Colon (tissue), 2 donors: ENCODE measurements around the gene DCLRE1B.

Experiments used
- FAIRE-seq: peaks from 2 replicates; lab custom pipeline; 2012; peaks lifted over from hg19 to GRCh38; lab: Jason Lieb, UNC
- donor health status: control.
- donor health status: control.

DCLRE1B gene

DNA sequence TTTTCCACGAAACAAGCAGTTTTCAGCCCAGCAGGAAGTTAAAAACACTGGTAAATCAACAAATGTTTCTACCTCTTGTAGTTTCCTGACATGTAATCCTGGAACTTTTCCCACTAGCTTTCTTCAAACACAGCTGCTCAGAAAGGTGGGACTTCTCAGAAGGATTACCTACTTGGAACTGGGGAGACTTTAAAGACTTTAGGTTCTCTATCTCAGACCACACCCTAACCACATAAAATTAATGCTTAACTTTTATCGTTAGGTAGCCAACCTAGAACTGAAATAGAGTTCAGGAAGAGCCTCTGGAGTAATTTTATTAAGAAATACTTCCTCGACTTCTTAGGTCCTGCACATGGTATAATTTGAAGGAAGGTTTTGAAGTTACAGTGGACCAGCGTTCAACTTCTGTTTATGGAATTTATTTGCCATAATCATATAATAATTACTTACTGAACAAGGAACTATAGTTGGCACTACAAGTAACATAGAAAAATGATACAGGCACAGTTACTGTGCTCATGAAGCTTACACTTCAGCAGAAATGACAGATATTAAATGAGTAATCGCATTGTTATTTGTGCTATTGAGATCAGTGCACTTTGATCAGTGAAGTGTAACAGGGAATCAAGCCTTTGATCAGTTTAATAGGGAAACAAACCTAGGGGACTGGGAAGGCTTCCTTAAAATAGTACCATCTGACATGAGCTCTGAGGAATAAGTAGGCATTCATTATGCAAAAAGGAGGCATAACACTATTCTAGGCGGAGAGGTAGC is 17.5 kb upstream of the DCLRE1B start, which contains the start of gene BCL2L15:
TSS of gene BCL2L15 (minus strand) at position 180 of the 774 bp plus-strand sequence. CDS start 206 bp downstream, outside the sequence.
- no peak for FAIRE-seq

DNA sequence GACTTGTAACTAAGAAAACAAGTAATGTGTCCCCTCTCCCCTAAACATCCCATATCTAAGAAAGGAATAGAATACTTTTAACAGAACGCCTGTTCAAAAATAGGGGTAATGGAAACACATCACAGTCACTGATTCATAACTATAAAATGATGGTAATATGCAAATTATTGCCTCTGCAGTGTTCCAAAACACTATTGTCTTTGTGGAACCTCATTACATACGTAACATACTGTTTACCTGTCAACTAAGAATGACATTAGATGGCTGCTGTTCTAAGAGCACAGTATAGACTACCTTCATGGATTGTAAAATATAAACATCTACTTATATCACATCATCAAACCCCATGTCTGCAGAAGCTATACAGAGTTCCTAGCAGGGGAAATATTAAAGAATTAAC is 14.3 kb upstream of the DCLRE1B start:
- no peak for FAIRE-seq

DNA sequence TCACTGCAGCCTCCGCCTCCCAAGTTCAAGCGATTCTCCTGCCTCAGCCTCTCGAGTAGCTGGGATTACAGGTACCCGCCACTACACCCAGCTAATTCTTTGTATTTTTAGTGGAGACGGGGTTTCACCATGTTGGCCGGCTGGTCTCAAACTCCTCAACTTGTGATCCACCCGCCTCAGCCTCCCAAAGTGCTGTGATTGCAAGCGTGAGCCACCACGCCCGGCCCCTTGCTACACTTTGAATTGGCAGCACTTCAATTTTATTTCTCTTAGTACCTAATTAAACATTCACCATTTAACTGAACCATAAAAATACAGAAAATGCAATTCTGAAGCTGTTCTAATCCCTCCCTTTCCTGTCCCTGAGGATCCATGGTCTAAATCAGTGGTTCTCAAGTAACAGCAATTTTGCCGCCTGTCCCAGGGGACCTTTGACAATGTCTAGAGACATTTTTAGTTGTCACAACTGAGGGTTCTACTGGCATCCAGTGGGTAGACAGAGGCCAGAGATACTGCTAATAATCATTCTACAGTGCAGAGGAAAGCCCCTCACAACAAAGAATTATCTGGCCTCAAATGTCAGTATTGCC is 13.4 kb upstream of the DCLRE1B start:
- FAIRE-seq, result no peak

DNA sequence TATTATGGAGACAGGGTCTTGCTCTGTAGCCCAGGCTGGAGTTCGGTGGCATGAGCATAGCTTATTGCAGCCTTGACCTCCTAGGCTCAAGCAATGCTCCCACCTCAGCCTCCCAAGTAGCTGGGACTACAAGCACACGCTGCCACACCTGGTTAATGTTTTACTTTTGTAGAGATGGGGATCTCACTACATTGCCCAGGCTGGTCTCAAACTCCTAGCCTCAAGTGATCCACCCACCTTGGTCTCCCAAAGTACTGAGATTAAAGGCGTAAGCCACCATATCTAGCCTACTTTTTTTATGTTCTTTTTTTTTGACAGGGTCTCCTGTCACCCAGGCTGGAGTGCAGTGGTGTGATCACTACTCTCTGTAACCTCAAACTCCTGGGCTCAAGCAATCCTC is 11.9 kb upstream of the DCLRE1B start:
- no peak for FAIRE-seq

DNA sequence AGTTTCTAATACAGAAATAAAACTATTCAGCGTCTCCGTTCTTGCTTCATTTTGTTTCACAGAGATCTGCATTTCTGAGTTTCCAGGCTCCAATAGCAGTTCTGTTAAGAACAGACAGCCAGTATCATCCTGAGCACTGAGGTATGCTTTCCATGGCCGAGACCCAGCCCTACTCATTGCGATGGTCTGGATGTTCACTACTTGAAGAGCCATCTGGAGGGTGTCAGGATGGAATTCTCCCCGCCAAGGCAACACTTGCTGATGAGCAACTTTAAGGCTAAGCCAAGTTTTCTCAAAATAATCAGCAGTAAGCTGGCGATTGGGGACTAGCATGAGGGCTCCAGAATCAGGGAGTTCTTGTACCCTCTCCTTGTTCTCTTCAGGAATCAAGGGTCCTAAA is 10.0 kb upstream of the DCLRE1B start:
- FAIRE-seq, result no peak

DNA sequence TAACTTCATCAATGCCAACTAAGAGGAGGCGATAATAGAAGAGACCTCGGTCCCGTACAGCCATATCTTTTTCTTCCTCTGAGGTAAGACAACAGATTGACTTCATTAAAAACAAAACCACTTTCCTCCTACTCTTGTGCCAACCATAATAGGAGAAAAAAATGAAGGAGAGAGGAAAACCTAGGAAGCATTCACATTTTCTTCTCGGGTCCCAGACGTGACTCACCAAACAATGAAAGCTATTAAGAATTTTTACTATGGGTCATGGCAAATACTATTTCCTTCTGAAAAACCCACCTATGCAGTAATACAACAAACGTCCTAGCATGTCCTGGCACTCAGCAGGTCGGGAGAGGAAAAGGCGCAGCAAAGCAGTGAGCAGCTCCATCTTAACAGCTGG is 9.2 kb upstream of the DCLRE1B start:
- no peak for FAIRE-seq

DNA sequence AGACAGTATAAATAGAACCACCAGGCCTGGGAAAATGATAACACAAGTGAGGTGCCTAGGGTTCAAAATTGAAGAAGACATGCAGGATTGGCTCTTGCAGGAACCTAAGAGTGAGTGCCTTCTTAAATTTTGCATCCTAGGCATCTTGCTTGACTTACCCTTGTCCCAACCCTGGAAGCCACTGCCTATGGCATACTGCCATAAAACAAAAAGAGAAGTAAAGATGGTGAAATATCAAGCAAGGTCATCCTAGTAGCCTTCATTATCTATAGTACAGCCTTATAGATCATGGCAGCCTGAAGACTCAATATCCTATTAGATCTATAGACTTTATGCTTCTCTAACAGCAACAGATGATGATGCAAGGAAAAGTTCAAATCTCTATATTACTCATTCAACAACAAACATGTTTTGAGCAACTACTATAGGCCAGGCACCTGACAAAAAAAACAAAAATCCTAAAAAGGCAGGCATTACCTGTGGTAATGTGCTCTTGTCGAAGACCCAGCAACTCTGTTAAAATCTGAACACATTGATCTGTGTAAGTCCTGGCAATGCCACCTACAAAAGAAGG is 6.8 kb upstream of the DCLRE1B start:
- no peak for FAIRE-seq

DNA sequence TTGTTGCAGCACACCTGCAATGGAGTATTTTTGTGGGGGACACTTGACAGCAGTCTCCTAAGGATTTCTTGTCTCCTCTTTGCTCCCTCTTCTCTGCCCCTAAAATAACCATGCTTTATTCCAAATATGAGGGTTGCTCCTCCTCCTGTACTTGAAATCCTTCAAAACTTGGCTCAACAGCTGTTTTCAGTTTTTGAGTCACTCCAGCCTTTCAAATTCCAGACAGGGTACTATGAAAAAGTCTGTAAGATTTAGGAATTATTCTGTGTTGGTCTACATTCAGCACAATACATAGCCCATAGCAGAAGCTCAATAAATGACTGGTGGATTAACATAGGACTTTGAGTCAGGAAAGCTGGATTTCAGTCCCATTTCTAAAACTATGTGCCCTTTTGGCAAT is 6.0 kb upstream of the DCLRE1B start:
- FAIRE-seq, result no peak

DNA sequence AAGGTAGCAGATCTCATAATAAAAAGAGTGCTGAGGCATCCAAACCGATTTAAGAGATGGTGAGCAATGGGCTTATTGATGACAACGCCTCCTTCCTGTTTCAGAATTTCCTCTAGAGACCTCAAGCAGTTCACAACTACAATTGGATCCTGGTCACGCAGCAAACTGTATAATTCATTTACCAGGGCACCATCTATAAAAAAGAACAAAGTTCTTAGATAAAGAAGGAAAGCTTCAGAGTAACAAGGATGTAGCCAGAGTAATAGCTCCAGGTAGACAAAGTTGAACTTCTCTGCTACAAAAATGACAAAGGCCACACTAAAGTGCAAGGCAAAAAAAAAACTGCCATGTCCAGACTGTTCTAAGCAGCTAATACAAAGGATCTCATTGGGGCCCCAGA is 3.9 kb upstream of the DCLRE1B start:
- no peak for FAIRE-seq

DNA sequence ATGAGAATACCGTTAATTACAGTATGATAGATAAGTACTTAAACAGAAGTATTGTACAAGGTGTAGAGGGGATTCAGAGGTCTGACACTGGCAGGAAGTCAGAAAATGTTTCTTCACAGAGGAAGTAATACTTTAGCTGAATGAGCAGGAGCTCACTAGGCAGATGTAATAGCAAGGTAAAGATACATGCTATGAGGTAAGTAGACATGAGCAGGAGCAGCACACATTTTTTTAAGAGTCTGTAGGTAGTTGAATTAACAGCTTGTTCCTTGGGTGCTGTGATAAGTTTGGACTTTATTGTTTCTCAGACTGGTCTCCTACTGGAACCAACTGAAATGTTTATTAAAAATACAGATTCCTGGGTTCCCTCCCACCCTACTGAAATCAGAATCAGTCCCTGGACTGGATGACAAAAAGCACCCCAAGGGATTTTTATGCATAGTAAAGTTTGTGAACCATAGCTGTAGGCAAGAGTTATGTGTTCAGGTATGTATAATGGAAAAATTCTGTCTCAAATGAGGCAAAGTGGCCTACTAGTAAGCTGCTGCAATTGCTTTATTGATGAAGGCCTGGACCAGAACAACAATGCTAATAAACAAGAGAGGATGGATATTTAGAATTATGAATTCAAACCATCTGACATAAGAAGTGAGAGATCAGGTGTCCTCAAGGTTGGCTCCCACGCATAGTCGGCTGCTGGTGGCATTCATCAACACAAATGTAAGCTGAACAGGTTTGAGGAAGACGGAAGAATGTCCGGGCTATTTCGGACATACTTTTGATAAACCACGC is 1.4 kb upstream of the DCLRE1B start:
- no peak for FAIRE-seq

DNA sequence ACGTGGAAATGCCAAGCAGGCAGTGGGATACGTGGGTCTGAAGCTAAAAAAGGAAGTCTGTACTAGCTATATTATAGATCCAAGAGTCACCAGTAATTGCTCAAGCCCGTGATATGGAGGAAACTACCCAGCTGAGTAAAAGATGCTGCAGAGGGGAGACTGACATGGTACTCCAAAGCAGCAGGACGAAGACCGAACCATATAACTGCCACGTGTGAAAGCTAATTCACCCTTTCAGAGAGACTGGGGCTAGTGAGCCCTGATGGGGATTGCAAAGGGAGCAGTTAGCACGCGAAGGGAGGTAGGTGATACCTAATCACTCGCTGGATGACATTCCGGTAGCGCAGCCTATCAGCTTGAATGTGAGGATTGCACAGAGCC is 843 bp upstream of the DCLRE1B start:
- no peak for FAIRE-seq

DNA sequence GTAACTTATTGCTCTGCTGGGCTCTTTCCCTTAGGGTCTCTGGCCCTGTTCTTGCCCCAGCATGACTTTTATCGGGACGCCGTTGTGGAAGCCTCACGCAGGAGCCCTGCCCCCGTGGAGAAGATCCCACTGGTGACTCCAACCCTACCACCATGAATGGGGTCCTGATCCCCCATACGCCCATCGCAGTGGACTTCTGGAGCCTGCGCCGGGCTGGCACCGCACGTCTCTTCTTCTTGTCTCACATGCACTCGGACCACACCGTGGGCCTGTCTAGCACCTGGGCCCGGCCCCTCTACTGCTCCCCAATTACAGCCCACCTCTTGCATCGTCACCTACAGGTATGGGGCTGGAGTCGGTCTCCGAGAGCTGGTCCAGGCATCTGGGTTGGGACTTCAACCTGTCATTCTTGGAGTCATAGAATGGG is 322 bp downstream of the DCLRE1B start:
- no peak for FAIRE-seq

DNA sequence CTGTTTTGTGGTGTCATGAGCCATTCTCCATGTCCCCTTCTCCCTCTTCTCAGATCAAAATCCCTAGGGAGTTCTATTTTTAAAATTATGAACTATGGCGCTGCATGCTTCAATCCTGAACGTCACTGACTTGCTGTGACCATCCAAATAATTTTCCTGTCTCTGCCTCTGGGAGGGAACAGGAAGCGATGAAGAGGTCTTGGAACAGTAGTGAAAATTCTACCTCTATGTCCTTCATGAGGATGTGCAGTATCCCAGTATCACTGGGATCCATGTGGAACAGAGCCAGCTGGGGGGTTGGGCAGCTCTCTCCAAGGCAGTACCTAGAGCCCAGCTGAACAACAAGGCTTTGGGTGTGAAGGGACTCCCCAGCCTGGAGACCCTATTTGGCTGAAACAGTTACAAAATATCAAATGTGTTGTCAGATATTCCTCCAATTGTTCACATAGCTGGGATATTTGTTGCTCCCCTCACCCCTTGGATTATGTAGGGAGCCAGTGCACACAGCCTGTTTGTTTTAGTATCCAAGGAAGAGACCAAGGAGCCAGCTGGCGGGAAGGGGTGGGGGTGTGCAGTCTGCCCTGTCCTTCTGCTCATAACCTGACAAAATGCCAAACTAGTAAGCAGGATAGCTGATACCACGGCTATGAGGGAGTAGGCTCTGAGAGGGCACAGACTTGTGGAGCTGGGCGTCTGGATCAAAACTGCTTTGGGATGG is 7.6 kb downstream of the DCLRE1B start:
- FAIRE-seq, result no peak

DNA sequence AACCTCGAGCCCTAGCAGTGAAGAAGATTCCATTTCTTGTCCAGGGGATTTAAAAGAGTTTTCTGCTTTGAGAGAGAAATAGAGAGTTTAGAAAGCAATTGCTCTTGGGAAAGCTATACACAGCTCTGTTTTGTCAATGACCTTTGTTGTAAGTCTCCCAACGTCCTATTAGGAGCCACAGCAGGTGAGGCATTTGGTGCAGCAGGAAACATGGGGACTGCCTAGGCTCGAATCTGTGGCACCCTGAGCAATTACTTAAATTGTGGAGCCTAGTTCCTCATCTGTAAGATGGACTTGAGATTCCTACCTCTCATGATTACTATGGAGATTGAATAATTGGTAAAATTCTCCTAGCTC is 8.2 kb downstream of the DCLRE1B start:
- FAIRE-seq, result no peak

DNA sequence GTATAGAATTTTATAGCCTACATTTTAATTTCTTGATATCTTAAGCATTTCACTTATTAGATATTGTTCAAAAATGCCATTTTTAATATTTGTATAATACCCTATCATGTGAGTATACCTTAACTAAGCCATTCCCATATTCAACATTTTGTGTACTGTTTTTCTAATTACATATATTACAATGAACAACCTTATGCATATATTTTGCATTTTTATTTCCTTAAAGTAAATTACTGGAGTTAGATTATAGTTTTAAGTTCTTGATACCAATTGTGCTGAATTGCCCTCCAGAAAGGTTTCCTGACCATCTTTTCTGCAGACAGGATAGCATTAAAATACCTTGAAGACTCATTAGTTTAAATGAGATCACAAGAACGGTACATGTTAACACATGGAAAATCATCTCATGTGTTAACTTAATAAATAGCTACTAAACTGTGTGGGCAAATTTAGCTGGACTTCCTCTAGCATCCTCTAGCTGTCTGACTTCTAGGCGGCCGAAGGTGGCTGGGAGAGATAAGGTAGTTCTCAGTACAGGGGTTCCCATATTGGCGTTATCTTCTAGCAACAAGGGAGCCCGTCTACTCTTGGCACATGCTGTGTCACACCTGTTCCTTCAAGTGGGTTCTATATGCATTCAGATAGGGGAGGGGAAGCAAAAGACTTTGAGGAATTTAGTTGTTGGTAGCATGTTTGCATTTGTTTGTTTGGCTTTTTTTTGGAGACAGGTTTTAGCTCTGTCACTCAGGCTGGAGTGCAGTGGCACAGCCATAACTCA is 8.9 kb downstream of the DCLRE1B start:
- FAIRE-seq, result no peak

DNA sequence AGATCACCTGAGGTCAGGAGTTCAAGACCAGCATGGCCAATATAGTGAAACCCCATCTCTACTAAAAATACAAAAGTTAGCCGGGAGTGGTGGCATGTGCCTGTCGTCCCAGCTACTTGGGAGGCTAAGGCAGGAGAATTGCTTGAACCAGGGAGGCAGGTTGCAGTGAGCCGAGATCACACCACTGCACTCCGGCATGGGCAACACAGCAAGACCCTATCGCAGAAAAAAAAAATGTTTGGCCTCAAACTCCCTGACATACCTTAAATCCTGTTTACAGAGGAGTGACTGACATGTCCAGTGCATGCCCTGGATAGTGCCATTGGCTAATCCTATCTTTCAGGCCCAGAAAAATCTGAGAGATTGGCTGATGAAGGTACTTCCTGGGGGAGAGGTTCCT is 11.8 kb downstream of the DCLRE1B start:
- FAIRE-seq, result no peak

DNA sequence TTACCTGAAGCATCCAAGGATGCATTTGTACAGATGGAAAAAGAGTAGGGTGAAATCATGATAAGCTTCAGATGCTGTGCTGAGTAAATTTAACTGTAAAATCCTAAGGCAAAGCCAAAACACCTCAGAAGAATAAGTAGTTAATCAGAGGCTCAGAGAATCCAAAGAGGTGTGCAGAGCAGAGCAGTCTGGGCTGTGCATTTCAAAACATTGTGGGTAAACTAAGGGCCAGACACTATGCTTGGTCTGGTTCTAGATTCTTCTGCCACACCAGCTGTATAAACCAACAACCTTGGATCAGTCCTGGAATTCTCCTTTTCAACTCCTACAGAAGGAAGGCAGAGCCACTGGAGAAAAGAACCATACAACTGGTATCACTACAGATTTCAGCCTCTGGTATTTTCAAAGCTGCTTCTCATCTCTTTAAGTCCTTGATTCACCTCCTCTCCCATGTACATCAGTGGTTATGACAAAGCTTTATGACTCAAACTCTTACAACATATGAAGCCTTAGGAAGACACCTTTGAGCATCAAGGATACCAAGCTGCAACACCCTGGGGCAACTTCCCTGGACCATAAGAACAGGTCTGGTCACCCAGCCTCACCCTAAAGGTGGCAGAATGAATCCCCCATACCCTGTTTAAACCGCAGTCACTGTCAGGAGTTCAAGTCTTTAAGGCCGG is 12.4 kb downstream of the DCLRE1B start:
- FAIRE-seq, result no peak

DNA sequence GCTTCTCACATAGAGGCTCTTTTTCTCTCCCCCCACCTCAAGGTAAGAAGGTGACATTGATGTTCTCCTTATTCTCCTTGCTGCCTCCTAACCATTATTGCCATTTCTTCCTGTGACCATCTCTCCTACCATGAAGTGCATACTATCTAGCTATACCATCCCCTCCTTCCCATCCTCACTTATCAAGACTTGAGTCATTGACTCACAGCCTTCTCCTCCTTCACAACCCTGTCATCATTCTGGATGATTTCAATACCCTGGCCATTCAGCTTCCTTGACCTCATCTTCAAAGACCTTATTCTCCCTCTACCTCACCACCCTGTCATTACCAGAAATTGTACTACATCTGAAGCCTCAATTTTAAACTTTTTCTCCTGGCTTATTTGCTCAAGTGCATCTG is 13.1 kb downstream of the DCLRE1B start:
- no peak for FAIRE-seq

DNA sequence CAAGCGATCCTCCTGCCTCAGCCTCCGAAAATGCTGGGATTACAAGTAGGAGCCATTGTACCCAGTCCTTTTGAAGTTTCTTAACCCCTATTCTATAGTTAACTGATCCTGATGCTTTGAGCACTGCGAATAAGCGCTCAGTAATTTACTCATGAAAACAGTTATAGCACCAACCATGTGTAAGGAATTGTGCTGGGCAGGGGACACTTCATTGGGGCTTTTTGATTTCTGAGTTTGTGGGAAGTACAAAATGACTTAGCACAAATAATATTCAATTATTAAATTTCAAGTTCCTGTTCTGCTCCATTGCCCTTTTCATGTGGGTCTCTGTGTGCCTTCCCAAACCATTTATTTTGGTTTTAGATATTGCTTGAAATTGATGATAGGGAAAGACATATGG is 17.8 kb downstream of the DCLRE1B start:
- no peak for FAIRE-seq

DNA sequence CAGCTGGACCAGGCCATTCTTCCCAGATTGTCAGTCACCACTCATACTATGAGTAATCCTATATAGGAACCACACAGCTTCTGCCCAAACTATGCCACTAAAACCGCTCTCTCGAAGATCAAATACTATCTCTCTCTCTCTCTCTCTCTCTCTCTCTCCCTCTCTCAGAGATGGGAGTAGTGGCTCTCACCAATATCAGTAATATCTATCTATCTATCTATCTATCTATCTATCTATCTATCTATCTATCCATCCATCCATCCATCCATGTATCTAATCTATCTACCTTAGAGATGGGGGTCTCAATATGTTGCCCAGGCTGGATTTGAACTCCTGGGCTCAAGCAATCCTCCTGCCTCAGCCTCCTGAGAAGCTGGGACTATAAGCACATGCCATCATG is 19.3 kb downstream of the DCLRE1B start:
- no peak for FAIRE-seq
